NT2/D1 (cell line): ENCODE results near the gene EEF1AKMT4.
"Not testable (repeated sequence)": the region's sequence is repeated elsewhere in the genome, so short reads cannot be mapped to it uniquely, and the experiment has no call there.

Experiments
- DNase-seq: peaks from one replicate; pipeline ENCODE4 v3.0.0-alpha.2; 2011; ENCODE audit warnings: low read depth, low spot score
- H3K27me3 ChIP-seq: 2 replicates; pipeline ENCODE4 v1.6.0; 2011; ENCODE audit warnings: mild to moderate bottlenecking; ENCODE audit not compliant: insufficient read length, insufficient read depth
- H3K36me3 ChIP-seq: 2 replicates; pipeline ENCODE4 v1.6.1; 2011; ENCODE audit warnings: mild to moderate bottlenecking, low read length, mixed read lengths; ENCODE audit not compliant: insufficient read depth, insufficient read length
- H3K4me1 ChIP-seq: 2 replicates; pipeline ENCODE4 v1.5.1; 2011; ENCODE audit not compliant: insufficient read depth, insufficient read length
- H3K4me3 ChIP-seq: 2 replicates; pipeline ENCODE4 v1.5.1; 2011; ENCODE audit warnings: low read depth; ENCODE audit not compliant: insufficient read length
- H3K9ac ChIP-seq: 2 replicates; pipeline ENCODE4 v1.6.0; 2011; ENCODE audit warnings: low read depth; ENCODE audit not compliant: insufficient read length
- H3K9me3 ChIP-seq: 2 replicates; pipeline ENCODE4 v1.5.1; 2011; ENCODE audit warnings: mild to moderate bottlenecking, low read length; ENCODE audit not compliant: insufficient read depth
- SUZ12 ChIP-seq: IDR thresholded peaks from 2 replicates; pipeline ENCODE4 v1.6.1; 2011; ENCODE audit not compliant: insufficient read length, insufficient read depth; ENCODE audit errors: extremely low read depth
- YY1 ChIP-seq: IDR thresholded peaks from 2 replicates; pipeline ENCODE4 v1.6.1; 2011; ENCODE audit not compliant: insufficient read length, insufficient read depth
- ZNF274 ChIP-seq: IDR thresholded peaks from 2 replicates; pipeline ENCODE4 v1.6.1; 2011; ENCODE audit warnings: mild to moderate bottlenecking, low read depth, low read length

The EEF1AKMT4 gene

DNA sequence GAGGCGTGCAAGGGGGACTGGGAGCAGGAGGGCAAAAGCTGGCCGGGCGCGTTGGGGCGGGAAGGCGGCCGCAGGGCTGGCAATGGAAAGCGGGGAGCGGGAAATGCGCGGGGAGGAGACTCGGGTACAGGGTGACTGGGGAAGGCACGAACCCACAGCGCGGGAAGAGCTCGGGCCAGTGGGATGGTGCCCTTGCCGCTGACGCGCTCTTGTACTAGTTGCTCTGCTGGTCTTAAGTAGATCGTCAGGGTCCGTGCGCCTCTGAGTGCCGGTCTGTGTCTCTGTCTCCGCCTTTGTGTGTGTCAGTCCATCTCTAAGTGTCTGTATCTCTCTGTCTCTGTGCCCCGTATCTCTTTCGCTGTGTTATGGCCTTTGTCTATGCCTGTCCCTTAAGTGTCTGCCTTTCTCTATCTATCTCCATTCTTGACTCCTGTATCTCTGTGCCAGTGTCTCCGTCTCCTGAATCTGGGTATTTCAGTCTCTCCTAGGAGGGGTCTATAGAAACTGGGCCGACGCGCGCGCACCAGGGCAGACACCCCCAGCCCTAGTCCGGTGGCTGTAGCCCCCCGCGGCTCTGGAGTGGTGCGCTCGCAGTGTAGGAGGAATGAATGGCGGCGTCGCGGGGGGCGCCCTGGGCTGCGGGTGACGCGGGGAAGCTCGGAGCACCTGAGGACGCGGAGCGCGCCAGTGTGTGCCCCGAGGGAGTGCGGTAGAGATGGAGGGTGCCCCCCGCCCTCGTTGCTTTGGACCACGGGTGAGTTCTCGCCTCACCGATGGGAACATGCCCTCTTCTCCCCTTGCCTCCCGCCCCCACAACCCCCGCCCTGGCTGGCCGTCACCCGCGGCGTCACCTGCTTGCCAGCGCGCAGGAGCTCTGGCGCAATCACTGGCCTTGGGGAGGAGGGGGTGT, 12.6 kb downstream of the EEF1AKMT4 start:
- H3K27me3 ChIP-seq: peaks cover 64% of the 10 kb centered on the region
- H3K4me3 ChIP-seq: peak overlapping the region; percentile 82
- TF ChIP-seq YY1: no peak
- no peak for TF ChIP-seq SUZ12
- TF ChIP-seq ZNF274: no peak
- H3K4me1 ChIP-seq: peaks cover 6% of the 10 kb centered on the region
- H3K36me3 ChIP-seq: peaks cover 4% of the 10 kb centered on the region
- DNase-seq: no peak
- no peaks in the 10 kb centered on the region for H3K9me3 ChIP-seq
- H3K9ac ChIP-seq: peak overlapping the region; percentile 87

DNA sequence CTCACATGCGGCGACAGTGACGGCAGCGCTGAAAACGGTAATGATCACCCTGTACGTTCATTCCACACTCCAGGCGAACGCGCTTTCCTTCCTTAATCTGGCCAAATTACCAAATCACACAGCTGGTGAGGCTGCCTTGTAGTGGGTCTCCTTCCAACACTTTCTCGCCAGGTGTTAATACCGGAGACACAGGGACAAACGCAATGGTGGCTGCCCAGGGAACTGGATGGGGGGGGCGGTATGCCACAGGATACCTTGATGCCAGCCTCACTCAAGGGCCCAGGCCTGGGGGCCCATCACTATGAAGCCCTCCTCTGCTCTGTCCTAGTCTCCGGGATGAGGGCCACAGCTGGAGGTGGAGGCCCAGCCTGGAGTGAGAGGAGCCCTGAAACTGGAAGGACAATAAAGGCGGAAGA, 13.3 kb downstream of the EEF1AKMT4 start:
- Histone ChIP-seq H3K9me3 (no peaks in the 10 kb centered on the region), H3K9ac (peak overlapping the region; percentile 87), H3K4me3 (peak overlapping the region; percentile 82), H3K36me3 (peaks cover 4% of the 10 kb centered on the region), H3K4me1 (peaks cover 6% of the 10 kb centered on the region), H3K27me3 (peaks cover 59% of the 10 kb centered on the region)
- TF ChIP-seq ZNF274 (no peak), SUZ12 (no peak), YY1 (no peak)
- DNase-seq: no peak

DNA sequence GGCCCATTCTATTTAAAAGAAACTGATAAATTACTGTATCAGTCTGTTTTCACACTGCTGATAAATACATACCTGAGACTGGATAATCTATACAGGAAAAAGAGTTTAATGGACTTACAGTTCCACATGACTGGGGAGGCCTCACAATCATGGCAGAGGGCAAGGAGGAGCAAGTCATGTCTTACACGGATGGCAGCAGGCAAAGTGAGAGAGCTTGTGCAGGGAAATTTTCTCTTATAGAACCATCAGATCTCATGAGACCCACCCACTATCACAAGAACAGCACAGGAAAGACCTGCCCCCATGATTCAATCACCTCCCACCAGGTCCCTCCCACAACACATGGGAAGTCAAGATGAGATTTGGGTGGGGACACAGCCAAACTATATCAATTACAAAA, 17.8 kb downstream of the EEF1AKMT4 start:
- not testable (repeated sequence) for H3K9me3 ChIP-seq, H3K9ac ChIP-seq

DNA sequence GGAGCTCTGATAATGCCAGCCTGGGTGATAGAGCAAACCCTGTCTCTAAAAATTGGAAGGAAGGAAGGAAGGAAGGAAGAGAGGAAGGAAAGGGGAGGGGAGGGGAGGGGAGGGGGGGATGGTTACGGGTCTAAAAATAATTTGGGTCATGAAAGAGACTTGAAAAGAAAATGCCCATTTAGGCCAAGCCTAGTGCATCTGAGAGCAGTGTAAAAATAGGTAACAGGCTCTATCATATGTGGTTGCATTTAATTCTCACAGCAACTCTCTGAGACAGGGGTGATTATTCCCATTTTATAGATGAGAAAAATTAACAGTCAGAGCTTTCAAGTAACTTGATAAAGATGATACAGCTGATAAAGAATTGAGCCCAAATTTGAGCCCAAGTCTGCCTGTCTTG, 22.8 kb downstream of the EEF1AKMT4 start:
- Histone ChIP-seq H3K4me3 (no peak overlapping the region), H3K27me3 (no peaks in the 10 kb centered on the region), H3K9me3 (no peaks in the 10 kb centered on the region), H3K36me3 (no peaks in the 10 kb centered on the region), H3K9ac (no peak overlapping the region), H3K4me1 (peaks cover 3% of the 10 kb centered on the region)
- TF ChIP-seq SUZ12: no peak
- TF ChIP-seq ZNF274: no peak
- TF ChIP-seq YY1: no peak
- DNase-seq: no peak

More for the DNA sequence above, 17.8 kb downstream of the EEF1AKMT4 start:
- H3K4me1 ChIP-seq, H3K36me3 ChIP-seq, H3K4me3 ChIP-seq, DNase-seq: not testable (repeated sequence)
- H3K27me3 ChIP-seq: peaks cover 22% of the 10 kb centered on the region

DNA sequence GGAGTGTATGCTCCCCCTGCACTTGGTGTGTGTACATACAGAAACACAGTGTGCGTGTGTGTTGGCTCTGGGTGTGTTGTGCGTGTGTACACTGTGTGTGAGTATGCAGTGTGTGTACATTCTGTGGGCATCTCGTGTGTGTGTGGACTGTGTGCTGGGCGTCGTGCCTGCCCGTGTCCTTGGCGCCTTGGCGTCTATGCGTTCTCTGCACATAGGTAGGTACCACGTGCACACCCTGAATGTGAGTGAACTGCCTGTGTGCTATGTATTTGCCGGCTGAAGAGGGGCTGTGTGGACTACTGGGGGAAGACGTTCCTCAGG, 25.9 kb downstream of the EEF1AKMT4 start:
- H3K36me3 ChIP-seq: no peaks in the 10 kb centered on the region
- peaks cover 3% of the 10 kb centered on the region for H3K4me1 ChIP-seq
- no peak overlapping the region for H3K4me3 ChIP-seq
- no peaks in the 10 kb centered on the region for H3K27me3 ChIP-seq
- H3K9ac ChIP-seq: no peak overlapping the region
- no peaks in the 10 kb centered on the region for H3K9me3 ChIP-seq
- TF ChIP-seq YY1 (no peak), SUZ12 (no peak), ZNF274 (no peak)
- no peak for DNase-seq

DNA sequence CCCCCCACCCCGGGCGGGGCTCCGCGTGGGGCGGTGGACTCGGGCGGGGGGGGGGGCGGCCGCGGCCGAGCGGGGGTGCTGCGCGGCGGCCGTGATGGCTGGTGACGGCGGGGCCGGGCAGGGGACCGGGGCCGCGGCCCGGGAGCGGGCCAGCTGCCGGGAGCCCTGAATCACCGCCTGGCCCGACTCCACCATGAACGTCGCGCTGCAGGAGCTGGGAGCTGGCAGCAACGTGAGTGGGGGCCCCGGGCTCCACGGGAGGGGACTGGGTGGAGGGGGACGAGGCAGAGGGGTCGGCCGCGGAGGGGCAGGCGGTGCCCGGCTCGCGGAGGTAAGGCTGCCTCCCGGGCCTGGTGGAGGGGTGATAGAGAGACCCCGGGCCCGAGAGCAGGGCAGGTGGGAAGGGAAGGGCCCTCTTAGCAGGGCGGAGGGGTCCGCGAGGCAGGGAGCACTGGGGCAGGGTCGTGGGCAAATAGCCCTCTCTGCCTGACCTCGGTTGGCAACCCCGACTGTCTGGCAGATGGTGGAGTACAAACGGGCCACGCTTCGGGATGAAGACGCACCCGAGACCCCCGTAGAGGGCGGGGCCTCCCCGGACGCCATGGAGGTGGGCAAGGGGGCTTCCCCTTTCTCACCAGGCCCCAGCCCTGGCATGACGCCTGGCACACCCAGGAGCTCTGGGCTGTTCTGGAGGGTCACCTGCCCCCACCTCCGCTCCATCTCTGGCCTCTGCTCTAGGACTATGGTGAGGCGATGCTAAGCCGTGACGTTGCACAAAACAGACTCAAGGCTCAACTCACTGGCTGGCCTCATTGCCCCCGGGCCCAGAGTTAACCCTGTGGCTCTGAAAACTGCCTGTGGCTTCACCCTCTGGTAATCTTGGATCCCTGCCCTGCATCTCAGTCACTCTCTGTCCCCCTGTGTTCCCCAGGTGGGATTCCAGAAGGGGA, 26.8 kb downstream of the EEF1AKMT4 start, which contains the start of gene ECE2:
ECE2 (plus strand) TSS at position 62 of the 950 bp plus-strand sequence; CDS start at position 194, 132 bp downstream.
- no peak for TF ChIP-seq YY1
- no peak for TF ChIP-seq SUZ12
- TF ChIP-seq ZNF274: no peak
- H3K27me3 ChIP-seq: no peaks in the 10 kb centered on the region
- H3K9ac ChIP-seq: no peak within 1 kb of the TSS
- no peaks in the 10 kb centered on the region for H3K9me3 ChIP-seq
- peaks cover 3% of the 10 kb centered on the region for H3K4me1 ChIP-seq
- H3K36me3 ChIP-seq: no peaks in the 10 kb centered on the region
- no peak for DNase-seq
- H3K4me3 ChIP-seq: no peak within 1 kb of the TSS

DNA sequence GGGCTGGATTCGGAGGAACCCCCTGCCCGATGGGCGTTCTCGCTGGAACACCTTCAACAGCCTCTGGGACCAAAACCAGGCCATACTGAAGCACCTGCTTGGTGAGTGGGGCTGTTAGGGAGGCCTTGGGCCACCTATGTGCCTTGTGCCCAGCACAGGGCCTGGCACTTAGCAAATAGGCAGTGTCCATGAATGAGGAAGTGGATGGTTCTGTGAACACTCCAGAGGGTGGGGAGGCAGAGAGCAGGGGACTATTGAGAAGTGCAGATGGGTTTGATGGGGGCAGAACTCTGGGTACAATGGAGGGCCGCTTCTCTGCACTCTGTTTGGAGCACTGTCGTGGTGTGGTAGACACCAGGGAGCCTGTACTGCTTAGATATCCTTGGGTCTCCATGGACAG, 27.9 kb downstream of the EEF1AKMT4 start:
- Histone ChIP-seq H3K4me1 (peaks cover 3% of the 10 kb centered on the region), H3K27me3 (no peaks in the 10 kb centered on the region), H3K4me3 (no peak overlapping the region), H3K36me3 (no peaks in the 10 kb centered on the region), H3K9me3 (no peaks in the 10 kb centered on the region), H3K9ac (no peak overlapping the region)
- DNase-seq: no peak
- TF ChIP-seq ZNF274 (no peak), YY1 (no peak), SUZ12 (no peak)
